ENCODE data around the gene SNN. TPM values are rescaled to one million over a fixed set of nuclear protein-coding genes. Genes with fewer than 3 reads are reported as not detected.

SNN gene
- total RNA-seq, 4 donors from 2014 or later, result 31.5 to 50.6 (median 36.3) TPM

- H3K9me3 ChIP-seq, result no peaks in the 10 kb centered on the region
- peaks cover 19 to 55% of the 10 kb centered on the region in 2 donors for H3K4me1 ChIP-seq
- 93% methylated on average over 8 to 14 of the region's 14 CpGs for WGBS, 2 donors
- TF ChIP-seq POLR2A (IDR thresholded peaks at IDR 0.05) (no peak), CTCF (IDR thresholded peaks at IDR 0.05) (no peak)
- peaks cover 33 to 46% of the 10 kb centered on the region in 2 donors for H3K36me3 ChIP-seq
- DNase-seq, result no peak
- no peaks in the 10 kb centered on the region for H3K27me3 ChIP-seq
- peak overlapping the region in 1 of 3 donors; percentile 1 for H3K27ac ChIP-seq
- H3K4me3 ChIP-seq (replicated peaks in 1 of 3), result no peak overlapping the region
- intact Hi-C loops (cut with DNase I), result no loop called here
Observed at GRCh38 chr16:11676799-11677198, 8.5 kb downstream of the SNN start.

- intact Hi-C loops (cut with DNase I), result no loop called here
- peaks cover 23 to 57% of the 10 kb centered on the region in 2 donors for H3K4me1 ChIP-seq
- H3K36me3 ChIP-seq, result peaks cover 33 to 46% of the 10 kb centered on the region in 2 donors
- no peaks in the 10 kb centered on the region for H3K9me3 ChIP-seq
- H3K4me3 ChIP-seq (replicated peaks in 1 of 3), result no peak overlapping the region
- TF ChIP-seq CTCF (IDR thresholded peaks at IDR 0.05), result no peak
- no peak for TF ChIP-seq POLR2A (IDR thresholded peaks at IDR 0.05)
- no peak for DNase-seq
- peak overlapping the region; percentile 1 to 74 (median 33) for H3K27ac ChIP-seq
- H3K27me3 ChIP-seq, result no peaks in the 10 kb centered on the region
- 75% methylated on average over 9 of the region's 9 CpGs for WGBS, 2 donors
Observed at GRCh38 chr16:11677451-11677951, 9.2 kb downstream of the SNN start.

GRCh38 chr16:11677959-11678881 lies 10.0 kb downstream of the SNN start:
- Histone ChIP-seq H3K36me3 (peaks cover 35 to 52% of the 10 kb centered on the region in 2 donors), H3K4me1 (peaks cover 16 to 50% of the 10 kb centered on the region in 2 donors), H3K27me3 (no peaks in the 10 kb centered on the region), H3K9me3 (no peaks in the 10 kb centered on the region), H3K4me3 (replicated peaks in 1 of 3) (no peak overlapping the region), H3K27ac (peak overlapping the region; percentile 12 to 74 (median 33))
- no peak for TF ChIP-seq POLR2A (IDR thresholded peaks at IDR 0.05)
- no peak for TF ChIP-seq CTCF (IDR thresholded peaks at IDR 0.05)
- peak; percentile 28 to 61 for DNase-seq
- 76 to 81% methylated on average over 18 of the region's 18 CpGs for WGBS, 2 donors
- intact Hi-C loops (cut with DNase I), result no loop called here

- Histone ChIP-seq H3K36me3 (peaks cover 46 to 63% of the 10 kb centered on the region in 2 donors), H3K4me1 (peaks cover 12 to 44% of the 10 kb centered on the region in 2 donors), H3K27me3 (no peaks in the 10 kb centered on the region), H3K9me3 (no peaks in the 10 kb centered on the region), H3K27ac (peak overlapping the region in 2 of 3 donors; percentile 37 to 74), H3K4me3 (replicated peaks in 1 of 3) (no peak overlapping the region)
- no peak for TF ChIP-seq POLR2A (IDR thresholded peaks at IDR 0.05)
- no peak for TF ChIP-seq CTCF (IDR thresholded peaks at IDR 0.05)
- 75 to 87% methylated on average over 3 to 13 of the region's 13 CpGs for WGBS, 2 donors
- intact Hi-C loops (cut with DNase I), result no loop called here
- no peak for DNase-seq
Observed at GRCh38 chr16:11679250-11679649, 11.0 kb downstream of the SNN start.
